ENCODE results near the gene TMEM117. TPM values are rescaled to one million over a fixed set of nuclear protein-coding genes. Genes with fewer than 3 reads are reported as not detected.

Gene TMEM117
- total RNA-seq, 1 experiment from 2014 or later = 1.1 TPM

DNA sequence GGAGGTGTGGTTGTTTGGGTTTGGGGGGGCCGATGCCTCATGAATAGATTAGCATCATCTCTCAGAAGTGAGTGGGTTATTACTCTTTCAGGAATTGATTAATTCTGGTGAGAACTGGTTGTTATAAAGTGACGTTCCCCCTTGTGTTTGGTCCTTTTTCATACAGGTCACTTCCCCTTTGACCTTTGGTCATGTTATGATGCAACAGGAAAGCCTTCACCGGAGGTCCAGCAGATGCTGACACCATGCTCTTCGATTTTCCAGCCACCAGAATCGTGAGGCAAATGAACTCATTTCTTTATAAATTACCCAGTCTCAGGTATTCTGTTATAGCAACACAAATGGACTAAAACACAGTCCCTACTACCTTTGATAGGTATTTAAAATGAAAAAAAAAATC, 600.9 kb downstream of the TMEM117 start:
- intact Hi-C loops (cut with micrococcal nuclease; ENCODE audit: unreplicated experiment) = no loop called here
- H3K4me1 Mint-ChIP-seq (ENCODE audit: low read depth, unreplicated experiment) = no peaks in the 10 kb centered on the region
- H3K4me3 Mint-ChIP-seq (ENCODE audit: low read depth, unreplicated experiment) = no peak overlapping the region
- H3K27me3 Mint-ChIP-seq (ENCODE audit: unreplicated experiment) = no peaks in the 10 kb centered on the region
- no peak for TF ChIP-seq CTCF (IDR thresholded peaks at IDR 0.05; ENCODE audit: unreplicated experiment)
- H3K9me3 Mint-ChIP-seq (ENCODE audit: low read depth, unreplicated experiment) = no peaks in the 10 kb centered on the region
- no TSS peak for BruUV-seq (replicated peaks)
- H3K36me3 Mint-ChIP-seq (ENCODE audit: insufficient read depth, unreplicated experiment) = no peaks in the 10 kb centered on the region
- CTCF ChIA-PET = no interaction called here
- no peak overlapping the region for H3K27ac Mint-ChIP-seq (ENCODE audit: unreplicated experiment)
- DNase-seq = no peak

Other genes with a start within 250 kb of the TMEM117 start
- gene PUS7L, start 77.3 kb upstream of the TMEM117 start, total RNA-seq (2022) = 10.2 and 15.5 TPM in 2 replicates
- gene IRAK4, start 77.1 kb upstream of the TMEM117 start, total RNA-seq (2022) = 8.4 and 11.4 TPM in 2 replicates
- gene TWF1, start 29.8 kb upstream of the TMEM117 start, total RNA-seq (2022) = 67.4 and 75.8 TPM in 2 replicates